HG03060 (cell line): Measurements from ENCODE around the gene ST6GAL2.

Source experiments
- ATAC-seq: cut with Tn5 transposase; IDR thresholded peaks from one replicate; pipeline ENCODE4 v1.9.1; 2021; ENCODE audit warnings: low read depth, moderate number of reproducible peaks; ENCODE audit not compliant: unreplicated experiment

The ST6GAL2 gene

GRCh38 chr2:106831241-106831640 is 54.7 kb downstream of the ST6GAL2 start:
- no peak for ATAC-seq

DNA sequence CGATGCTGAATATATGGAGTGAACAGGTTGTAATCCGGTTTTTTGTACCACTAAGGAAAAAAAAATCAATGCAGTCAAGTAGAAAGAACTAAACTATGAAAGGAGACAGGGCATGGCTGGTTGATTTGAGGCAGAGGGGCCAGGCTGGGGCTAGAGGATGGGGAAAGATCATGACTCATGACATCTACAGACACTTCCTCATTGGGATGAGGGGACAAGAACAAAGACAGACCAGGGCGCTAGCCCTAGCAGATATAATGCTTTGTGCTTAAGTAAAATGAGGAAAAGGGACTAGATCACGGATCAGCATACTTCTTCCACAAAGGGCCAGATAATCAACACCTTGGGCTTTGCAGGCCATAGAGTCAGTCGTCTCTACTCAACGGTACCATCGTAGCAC is 55.8 kb downstream of the ST6GAL2 start:
- no peak for ATAC-seq

GRCh38 chr2:106828119-106828518 is 57.8 kb downstream of the ST6GAL2 start:
- no peak for ATAC-seq

DNA sequence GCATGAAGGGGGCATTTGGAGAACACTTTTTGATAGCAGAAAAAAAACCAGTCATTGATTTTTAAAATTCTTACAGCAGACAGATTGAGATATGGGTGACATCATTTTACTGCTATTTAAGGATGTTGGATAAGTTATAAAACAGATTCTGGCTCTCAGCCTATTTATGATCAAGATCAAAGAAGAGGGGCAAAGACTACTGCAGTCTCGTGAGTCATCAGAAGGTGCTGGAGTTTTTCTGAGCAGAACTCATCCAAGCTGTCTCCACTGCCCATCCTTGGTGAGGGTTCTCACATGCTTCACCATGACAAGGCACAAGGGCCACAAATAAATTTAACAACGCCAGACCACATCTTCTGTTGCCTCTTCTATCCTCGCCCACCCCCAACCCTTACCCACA is 58.8 kb downstream of the ST6GAL2 start:
- ATAC-seq, result no peak

DNA sequence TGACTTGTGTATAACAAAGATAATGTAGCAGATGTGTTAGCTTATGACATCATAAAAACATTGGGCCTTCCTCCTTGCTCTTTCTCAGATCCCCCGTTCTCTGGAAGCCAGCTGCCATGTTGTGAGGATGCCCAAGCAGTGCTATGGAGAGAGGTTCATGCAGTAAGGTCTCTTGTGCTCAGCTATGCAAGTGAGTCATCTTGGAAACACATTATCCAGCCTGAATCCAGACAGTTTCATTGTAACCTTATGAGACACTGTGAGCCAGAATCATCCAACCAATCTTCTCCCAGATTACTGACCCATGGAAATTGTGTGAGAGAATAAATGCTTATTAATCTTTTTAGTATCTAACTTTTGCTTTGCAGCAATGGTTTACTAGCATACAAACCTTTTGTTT is 60.8 kb downstream of the ST6GAL2 start:
- no peak for ATAC-seq

DNA sequence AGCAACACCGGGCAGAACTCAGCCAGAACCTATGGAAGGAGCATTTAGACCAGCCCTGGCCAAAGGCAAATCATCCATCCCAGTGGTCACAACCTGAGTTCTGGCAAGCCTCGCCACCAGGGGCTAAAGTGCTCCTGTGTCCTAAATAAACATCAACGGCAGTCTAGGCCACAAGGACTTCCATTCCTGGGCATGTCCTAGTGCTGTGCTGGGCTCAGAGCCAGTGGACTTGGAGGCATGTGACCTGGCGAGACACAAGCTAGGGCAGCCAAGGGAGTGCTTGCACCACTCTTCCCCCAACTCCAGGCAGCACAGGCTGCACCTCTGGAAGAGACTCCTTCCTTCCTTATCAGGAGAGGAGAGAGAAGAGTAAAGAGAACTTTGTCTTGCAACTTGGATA is 69.0 kb downstream of the ST6GAL2 start:
- no peak for ATAC-seq

DNA sequence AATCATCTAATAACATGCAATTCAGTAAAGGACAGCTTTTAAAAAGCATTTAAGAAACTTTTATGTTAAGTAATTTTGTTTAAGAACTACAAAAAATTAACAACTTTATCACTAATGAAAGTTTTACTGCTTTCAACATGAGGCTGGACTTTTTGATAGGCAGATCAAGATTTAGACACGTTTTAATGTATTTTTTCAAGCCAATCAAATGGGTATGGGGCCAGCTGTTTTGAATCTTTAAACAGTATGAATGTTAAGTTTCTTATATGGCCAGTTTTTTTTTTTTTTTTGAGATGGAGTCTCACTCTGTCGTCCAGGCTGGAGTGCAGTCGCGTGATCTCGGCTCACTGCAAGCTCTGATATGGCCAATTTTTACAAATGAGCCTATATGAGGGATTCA is 73.1 kb downstream of the ST6GAL2 start:
- no peak for ATAC-seq

DNA sequence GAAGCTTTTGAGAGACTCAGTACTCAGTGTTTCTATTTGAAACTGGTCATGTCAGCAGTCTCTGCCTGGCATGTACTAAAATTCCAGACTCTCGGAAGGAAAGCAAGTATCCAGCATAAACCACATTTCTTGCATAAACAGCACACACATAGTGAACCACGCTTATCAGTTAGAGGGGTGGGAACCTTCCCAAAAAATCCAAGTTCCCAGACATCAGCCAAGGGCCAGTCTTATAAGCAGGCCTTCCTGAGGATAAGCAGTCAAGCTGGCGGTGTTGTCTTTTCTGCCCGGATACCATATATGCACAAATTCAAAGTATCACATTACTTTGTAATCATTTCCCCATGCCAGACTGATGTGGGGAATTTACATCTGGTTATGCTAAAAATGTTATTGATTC is 73.6 kb downstream of the ST6GAL2 start:
- ATAC-seq, result no peak

GRCh38 chr2:106805716-106806115 is 80.3 kb downstream of the ST6GAL2 start:
- no peak for ATAC-seq

DNA sequence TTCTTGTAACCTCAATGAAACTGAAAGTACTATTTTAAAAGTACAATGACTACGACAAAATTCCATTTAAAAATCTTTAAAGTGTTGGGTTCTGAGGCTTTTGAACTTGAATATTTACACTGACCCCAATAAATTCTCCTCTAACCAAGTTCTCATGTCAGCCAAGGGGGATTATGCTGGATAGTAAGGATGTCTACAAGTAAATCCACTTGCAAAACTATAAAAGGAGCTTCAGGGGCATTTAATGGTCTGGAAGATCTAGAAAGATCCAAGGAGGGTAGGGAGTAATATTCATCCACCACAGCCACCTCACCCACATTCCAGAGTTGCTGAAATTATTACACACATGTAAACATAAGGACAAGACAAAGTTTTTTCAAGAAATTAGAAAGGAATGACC is 81.8 kb downstream of the ST6GAL2 start:
- no peak for ATAC-seq

- no peak for ATAC-seq
Measured at GRCh38 chr2:106800976-106801655, 84.9 kb downstream of the ST6GAL2 start.

GRCh38 chr2:106800180-106800579 is 85.8 kb downstream of the ST6GAL2 start:
- no peak for ATAC-seq

DNA sequence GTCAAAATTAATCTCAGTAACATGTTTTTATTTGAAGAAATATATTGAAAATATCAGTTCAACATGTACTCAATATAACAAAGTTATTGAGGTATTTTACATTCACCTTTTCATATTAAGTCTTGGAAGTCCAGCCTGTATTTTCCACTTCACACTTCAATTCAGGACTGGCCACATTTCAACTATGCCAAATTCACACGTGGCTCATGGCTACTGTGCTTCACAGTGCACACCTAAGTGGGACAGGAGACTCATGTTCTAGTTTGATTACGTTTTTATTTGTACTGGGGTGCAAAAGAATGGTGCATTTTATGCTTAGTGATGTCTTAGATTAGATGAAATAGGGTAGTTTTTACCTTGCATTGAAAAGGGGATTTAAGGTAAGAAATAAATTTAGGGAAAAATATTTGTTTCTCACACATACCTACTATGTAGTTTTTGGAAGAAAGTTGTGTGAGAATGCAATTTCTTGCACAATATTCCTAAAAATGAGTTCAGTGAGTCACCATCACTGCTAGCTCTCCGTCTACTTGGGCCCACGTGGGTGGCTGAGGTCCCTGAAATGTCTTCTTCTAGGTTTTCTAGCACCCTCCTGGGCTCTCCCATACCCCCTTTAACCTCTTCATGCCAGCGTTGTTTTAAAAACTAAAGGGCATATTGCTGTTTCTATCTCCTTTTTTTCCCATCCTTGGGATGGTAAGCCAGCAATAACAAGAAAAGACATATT is 87.0 kb downstream of the ST6GAL2 start:
- ATAC-seq, result no peak

DNA sequence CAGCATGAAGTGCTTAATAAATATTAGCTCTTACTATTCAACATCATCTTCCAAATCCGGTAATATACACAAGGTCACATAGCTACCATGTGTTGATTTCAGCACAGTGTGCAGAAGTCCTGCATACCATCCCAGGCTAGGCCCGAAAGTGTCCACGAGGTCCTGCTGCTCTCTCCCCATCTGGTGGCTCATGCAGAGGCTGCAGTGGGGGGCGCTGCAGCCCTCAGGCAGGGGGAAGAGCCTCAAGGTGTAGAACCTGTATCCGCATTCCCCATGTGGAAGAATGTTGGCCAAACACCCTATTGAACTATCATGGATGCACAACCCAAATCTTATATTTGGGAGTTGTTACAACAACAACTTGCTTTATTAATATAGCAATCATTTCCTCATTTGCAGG is 88.5 kb downstream of the ST6GAL2 start:
- no peak for ATAC-seq

DNA sequence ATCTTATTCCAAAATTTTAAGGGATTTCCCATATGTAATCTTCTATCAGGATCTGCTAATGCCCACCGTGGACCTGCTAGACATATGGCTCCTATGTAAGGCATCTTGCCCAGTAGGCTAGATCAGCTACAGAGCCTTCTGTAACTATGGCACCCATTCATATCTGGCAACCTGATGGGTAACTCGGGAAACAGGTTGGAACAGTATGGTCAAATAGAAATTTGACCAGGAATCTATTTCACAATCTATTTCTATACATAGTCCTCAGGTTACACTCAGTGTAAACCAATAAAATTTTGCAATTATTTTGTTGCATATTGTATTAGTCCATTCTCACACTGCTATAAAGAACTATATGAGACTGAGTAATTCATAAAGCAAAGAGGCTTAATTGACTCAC is 93.3 kb downstream of the ST6GAL2 start:
- ATAC-seq, result no peak

- no peak for ATAC-seq
Measured at GRCh38 chr2:106789185-106789584, 96.8 kb downstream of the ST6GAL2 start.

GRCh38 chr2:106782681-106783080 is 103.3 kb downstream of the ST6GAL2 start:
- ATAC-seq, result no peak

GRCh38 chr2:106781196-106781595 is 104.8 kb downstream of the ST6GAL2 start:
- ATAC-seq, result no peak

- no peak for ATAC-seq
Measured at GRCh38 chr2:106771811-106772210, 114.2 kb downstream of the ST6GAL2 start.

DNA sequence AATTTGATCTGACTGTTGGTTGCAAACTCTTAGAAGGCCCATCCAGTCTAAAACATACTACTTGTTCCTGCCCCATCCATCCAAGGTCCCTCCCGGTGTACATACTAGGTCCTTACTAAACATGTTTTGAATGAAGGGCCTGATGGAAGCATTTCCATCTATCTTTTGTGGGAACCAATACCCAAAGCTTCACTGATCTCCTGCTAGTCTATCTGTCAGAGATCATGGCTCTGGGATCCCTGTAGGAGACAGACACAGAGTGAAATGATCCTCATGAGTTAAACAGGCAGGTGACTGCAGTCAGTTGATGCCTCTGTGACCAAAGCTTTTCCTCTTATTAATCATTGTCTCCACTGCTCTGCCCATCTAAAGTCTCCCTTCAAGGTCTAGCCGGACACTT is 115.0 kb downstream of the ST6GAL2 start:
- no peak for ATAC-seq

- ATAC-seq, result no peak
Measured at GRCh38 chr2:106764614-106765013, 121.4 kb downstream of the ST6GAL2 start.

DNA sequence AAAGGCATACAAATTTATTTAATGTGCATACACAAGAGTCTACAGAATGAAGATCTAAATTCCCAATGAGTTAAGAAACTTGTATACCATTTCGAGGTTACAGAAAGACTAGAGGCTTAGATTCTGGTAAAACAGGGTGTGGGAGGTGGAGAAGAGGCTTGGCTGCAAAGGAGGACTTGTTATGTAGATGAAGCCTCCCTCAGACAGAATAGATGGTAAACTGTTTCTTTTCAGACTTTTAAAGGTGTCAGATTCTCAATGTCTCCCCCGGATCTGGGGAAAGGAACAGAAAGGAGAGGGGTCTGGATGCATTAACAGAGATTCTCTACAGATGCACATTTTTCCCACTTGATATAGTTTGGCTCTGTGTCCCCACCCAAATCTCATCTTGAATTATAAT is 126.0 kb downstream of the ST6GAL2 start:
- ATAC-seq, result no peak
